ENCODE data around the gene ZNF605.
"Not testable (repeated sequence)": the region's sequence is repeated elsewhere in the genome, so short reads cannot be mapped to it uniquely, and the experiment has no call there.

The ZNF605 gene

DNA sequence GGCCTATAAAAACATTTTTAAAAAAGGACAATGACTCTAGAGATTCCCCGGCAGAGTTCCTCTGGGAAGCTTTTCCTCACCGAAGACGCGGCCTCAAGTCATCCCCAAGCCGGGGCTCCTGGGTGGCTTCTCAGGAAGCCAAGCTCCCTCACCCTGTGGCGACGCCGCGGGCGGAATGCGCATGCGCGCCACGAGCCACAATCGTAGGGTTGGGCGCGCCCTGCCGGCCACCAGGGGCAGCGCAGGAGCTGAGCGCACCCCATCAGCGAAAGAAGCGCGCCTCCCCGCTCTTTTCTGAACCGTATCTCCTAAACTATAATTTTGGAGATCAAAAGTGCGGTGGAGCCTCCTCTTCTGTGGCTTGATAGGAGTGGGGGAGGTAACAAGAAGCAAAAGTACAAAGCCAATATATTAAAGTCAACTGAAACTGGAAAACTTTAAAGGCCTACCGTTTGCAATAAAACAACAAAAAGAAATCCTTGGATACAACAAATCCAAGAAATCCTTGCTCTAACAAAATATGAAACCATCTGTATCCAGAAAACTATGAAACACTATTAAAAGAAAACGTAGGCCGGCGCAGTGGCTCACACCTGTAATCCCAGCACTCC is 51.3 kb downstream of the ZNF605 start:
- peak; percentile 12 to 49 for DNase-seq

DNA sequence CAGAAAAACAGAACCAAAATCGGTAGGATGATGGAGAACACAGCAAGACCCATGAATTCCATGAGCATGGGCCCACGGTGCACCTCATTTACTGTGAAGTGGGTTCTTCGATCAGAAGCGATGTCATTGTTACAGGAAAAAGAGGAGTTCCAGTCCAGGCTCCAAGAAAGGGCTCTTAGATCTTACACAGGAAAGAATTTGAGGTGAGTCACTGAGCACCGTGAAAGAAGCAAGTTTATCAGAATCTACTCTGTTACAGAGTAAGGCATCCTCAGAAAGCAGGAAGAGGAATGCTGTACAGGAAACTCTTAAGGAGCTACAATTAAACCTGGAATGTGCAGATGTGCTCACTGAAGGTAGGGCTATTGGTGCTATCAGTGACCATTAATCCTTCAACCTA is 57.1 kb downstream of the ZNF605 start:
- no peak for DNase-seq

DNA sequence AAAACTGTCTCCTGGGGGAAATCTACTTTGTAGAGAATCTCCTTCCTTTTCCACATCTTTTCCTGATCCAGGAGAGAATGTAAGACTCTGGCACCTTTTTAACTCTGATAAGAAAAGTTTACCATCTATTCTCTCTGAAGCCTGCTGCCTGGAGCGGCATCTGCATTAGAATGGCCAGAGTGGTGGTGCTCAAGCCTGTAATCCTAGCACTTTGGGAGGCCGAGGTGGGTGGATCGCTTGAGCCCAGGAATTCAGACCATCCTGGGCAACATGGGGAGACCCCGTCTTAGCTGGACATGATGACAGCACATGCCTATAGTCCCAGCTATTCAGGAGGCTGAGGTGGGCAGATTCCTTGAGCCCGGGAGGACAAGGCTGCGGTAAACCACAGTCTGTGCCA is 67.3 kb downstream of the ZNF605 start:
- no peak for DNase-seq

DNA sequence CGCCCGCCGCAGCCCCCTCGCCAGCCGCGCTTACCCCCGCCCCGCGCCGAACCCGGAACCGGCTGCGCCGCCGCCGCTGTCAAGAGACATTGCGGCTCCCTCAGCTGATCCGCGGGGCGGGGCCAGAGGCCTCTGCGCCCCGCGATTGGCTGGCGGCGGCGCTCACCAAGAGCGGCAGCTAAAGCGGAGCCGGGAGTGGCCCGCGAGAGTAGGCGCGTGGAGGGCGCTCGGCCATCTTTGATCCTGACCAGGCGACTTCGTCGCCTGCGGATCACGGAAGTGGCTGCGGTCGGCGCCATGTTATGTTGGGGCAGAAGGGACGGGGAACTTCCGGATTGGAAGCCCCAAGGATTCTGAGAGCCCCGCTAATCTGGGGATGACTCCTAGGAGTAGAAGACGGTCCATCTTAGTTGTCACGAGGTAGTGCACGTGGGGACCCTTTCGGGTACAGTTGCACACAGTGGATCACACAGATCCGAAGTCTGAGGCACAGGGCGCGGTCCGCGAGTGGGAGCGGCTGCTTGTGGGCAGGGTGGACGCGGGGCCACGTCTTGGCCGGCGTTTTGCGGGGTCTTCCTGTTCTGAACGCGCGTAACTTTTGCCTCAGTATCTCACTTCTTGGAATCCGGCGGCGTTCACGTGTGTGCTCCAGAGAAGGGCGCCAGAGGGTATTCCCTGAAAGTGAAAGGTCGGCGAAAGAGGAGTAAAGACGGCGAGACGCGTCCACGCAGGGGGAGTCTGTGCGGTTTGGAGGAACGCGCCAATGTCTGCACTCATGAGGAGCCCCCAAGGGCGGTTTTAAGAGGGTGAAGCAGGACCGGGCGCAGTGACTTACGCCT is 68.4 kb downstream of the ZNF605 start, which contains the start of gene CHFR:
CHFR (minus strand) TSS at position 93 of the 839 bp plus-strand sequence. CDS start 277 bp downstream, outside the sequence.
- DNase-seq = peak; percentile 88 to 92

DNA sequence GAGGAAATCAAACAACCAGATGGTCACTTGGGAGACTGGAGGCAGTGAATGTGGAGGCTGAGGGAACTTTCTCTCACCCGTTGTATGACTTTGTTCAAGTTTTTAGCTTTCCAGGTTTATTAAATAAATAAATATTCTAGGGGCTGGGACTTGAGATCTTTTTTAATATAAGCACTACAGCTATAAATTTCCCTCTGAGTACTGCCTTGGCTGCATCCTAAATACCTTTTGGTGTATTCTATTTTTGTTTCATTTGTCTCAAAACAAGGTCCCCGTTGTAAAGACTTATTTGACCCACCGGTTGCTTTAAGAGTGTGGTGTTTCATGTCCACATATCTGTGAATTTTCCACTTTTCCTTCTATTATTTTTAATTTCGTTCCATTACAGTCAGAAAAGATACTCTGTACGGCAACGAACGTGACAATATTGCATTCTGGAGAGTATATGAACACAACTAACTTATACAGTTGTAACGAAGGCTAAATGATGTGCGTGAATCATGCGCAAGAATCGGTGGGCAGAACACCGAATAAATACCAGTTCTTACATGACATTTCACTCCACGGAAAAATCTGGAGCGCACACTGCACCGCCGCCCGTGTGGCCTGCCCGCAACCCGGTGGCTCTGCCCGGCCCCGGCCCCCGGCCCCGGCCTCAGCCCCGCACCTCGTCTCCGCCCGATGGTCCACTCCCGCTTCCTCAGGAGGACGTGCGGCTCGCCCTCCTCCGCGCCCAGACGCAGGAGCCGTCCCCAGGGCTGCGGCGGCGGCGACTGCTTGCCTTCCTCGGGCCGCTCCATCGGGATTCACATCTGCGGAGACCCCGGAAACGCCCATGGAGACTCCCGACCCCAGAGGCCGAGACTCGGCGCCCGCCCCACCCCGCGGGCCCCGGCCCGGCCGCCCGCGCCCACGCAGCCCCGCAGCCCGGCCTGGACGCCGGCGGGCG is 69.3 kb downstream of the ZNF605 start:
- no peak for DNase-seq

DNA sequence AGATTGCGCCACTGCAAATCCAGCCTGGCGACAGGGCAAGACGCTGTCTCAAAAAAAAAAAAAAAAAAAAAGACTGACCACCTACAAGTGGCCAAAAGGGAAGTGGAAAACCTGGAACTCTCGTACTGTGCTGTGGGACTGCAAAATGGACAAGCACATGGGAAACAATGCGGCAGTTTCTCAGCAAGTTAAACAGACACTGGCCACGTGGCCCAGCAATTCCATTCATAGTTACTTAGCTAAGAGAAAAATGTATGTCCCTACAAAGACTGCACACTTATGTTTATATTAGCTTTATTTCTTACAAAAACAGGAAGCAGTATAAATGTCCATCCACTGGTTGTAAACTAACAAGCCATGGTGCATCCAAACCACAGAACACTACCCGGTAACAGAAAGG is 74.3 kb downstream of the ZNF605 start:
- no peak for DNase-seq

DNA sequence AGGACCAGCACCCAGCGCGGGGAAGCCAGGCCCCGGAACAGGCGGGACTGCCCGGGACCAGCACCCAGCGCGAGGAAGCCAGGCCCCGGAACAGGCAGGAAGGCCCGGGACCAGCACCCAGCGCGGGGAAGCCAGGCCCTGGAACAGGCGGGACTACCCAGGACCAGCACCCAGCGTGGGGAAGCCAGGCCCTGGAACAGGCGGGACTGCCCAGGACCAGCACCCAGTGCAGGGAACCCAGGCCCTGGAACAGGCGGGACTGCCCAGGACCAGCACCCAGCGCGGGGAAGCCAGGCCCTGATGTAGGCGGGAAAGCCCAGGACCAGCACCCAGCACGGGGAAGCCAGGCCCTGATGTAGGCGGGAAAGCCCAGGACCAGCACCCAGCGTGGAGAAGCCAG is 81.5 kb downstream of the ZNF605 start:
- not testable (repeated sequence) for DNase-seq

DNA sequence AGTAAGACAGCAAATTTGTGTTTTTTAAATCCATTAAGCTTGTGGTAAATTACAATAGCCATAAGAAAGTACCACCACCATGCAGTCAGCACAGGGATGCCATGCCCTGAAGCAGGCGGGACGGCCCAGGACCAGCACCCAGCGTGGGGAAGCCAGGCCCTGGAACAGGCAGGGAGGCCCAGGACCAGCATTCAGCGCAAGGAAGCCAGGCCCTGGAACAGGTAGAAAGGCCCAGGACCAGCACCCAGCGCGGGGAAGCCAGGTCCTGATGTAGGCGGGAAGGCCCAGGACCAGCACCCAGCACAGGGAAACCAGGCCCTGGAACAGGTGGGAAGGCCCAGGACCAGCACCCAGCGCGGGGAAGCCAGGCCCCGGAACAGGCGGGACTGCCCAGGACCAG is 81.9 kb downstream of the ZNF605 start:
- no peak for DNase-seq

DNA sequence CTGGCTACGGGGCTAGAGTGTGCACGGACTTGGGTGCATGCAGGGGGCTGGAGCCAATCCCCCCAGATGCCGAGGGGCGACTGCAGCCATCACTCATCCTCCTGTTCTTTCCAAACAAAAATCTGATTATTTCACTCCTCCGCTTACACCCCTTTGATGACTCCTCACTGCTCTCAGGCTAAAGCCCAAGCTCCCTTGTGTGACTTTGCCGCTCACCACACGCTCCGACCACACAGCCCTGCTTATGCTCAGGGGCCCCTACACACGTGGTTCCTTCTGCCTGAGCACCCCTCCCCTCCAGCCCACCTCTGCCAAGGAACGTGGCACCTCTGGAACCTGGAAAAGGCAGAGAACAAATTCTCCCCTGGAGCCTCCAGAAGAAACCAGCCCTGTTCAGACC is 82.4 kb downstream of the ZNF605 start:
- DNase-seq = no peak

DNA sequence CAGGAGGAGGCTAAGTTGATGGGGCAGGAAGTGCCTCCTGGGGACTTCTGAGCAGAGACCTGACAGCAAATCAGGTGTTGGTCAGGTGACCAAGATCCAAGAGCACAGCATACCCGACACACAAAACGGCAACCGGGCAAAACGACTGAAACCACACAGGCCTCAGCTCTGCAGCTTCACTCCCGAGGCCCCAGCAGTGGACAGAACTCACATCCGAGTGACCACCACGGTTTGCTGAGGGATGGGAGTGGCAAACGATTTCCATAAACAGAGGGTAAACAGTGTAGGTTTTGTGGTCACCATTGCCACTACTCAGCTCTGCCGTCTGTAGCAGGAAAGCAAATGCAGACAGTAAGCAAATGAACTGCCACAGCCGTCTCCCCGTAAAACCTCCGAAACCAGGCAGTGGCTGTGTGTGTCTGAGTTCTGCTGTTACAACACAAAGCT is 83.1 kb downstream of the ZNF605 start:
- DNase-seq = no peak

DNA sequence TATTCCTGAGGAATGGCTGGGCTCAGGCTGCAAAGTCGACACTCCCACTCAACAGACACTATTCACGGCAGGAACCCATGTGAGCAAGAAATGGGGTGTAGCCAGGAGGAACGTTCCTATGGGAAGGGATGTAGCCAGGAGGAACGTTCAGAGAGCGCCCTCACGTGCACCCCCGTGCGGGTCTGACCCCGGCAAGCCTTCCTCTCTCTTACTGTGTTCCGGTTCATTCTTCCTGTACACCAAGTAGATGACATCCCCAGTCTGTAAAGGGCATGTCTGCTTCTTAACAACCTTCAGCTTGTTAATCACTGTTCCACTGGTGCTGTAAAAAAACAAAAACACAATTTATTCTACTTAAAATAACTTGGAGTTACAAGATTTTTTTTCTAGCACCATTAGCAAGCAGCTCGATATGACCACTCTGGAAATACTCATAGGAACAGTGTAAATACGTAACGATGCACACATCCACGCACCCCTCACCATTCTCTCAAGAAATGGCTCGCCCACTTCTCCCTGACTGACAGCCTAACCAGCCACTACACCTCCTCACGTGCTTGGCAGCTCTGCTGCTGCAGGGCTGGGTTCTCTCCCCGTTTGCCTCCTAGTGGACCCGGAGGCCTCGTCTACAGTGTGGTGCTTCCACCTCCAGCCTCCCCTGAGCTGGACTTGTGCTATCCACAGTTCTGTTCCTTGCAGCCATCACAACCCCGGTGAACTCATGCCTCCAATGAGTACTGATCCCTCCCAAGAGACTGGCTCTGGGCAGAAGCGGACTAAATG is 83.8 kb downstream of the ZNF605 start:
- no peak for DNase-seq

DNA sequence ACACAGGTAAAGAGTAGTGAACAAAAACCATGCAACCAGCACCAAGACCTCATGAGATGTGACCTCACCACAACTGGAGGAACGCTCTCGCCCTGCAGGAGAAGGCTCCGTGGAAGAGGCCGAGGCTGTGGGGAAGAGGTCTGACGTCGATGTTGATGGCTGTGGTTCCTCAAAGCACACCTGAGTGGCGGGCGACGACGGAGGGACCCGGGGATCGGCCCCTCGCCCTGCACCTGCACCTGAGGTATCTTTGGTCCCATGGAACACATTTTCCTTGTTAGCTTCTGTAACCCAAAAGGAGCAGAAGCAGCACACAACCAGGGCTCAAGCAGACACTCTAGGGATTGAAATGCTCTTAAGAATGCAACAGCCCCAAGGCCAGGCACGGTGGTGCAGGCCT is 86.6 kb downstream of the ZNF605 start:
- no peak for DNase-seq

All from AML-193 (cell line).